Fibroblast of skin of right biceps (primary cell): Measurements from ENCODE around the gene KRTAP10-12.
"Not testable (repeated sequence)": the region's sequence is repeated elsewhere in the genome, so short reads cannot be mapped to it uniquely, and the experiment has no call there.

Source experiments
- DNase-seq: peaks from one replicate; pipeline ENCODE4 v3.0.0-alpha.2; 2013

The KRTAP10-12 gene

GRCh38 chr21:44697172-44697810, at the start of gene KRTAP10-12:
Gene KRTAP10-12, plus strand, starts transcription at chr21:44697172. Its CDS starts 30 bp downstream, at chr21:44697202.
- DNase-seq = not testable (repeated sequence)

- no peak for DNase-seq
Observed at GRCh38 chr21:44647222-44647552, 49.8 kb upstream of the KRTAP10-12 start.

GRCh38 chr21:44648557-44649311, 48.2 kb upstream of the KRTAP10-12 start:
- no peak for DNase-seq

- DNase-seq = no peak
Observed at GRCh38 chr21:44649521-44650100, 47.4 kb upstream of the KRTAP10-12 start.

GRCh38 chr21:44650265-44650972, 46.6 kb upstream of the KRTAP10-12 start:
- no peak for DNase-seq

- no peak for DNase-seq
Observed at GRCh38 chr21:44650973-44651675, 45.8 kb upstream of the KRTAP10-12 start.

- DNase-seq = no peak
Observed at GRCh38 chr21:44653123-44653522, 43.8 kb upstream of the KRTAP10-12 start.

- DNase-seq = no peak
Observed at GRCh38 chr21:44653656-44654575, 43.1 kb upstream of the KRTAP10-12 start.

- DNase-seq = no peak
Observed at GRCh38 chr21:44654576-44655175, 42.3 kb upstream of the KRTAP10-12 start, which contains the start of gene KRTAP12-4. Gene KRTAP12-4, minus strand, starts transcription at chr21:44654659. Its CDS starts 45 bp downstream, at chr21:44654614.

GRCh38 chr21:44656868-44657267, 40.1 kb upstream of the KRTAP10-12 start:
- no peak for DNase-seq

- DNase-seq = no peak
Observed at GRCh38 chr21:44657635-44658540, 39.1 kb upstream of the KRTAP10-12 start, which contains the start of gene KRTAP12-3. Gene KRTAP12-3, plus strand, starts transcription at chr21:44657932. Its CDS starts 48 bp downstream, at chr21:44657980.

- DNase-seq = no peak
Observed at GRCh38 chr21:44658541-44658910, 38.4 kb upstream of the KRTAP10-12 start.

- no peak for DNase-seq
Observed at GRCh38 chr21:44658913-44659595, 37.9 kb upstream of the KRTAP10-12 start.

- DNase-seq = not testable (repeated sequence)
Observed at GRCh38 chr21:44661567-44661966, 35.4 kb upstream of the KRTAP10-12 start.

- no peak for DNase-seq
Observed at GRCh38 chr21:44664691-44665090, 32.3 kb upstream of the KRTAP10-12 start.

GRCh38 chr21:44666401-44667320, 30.3 kb upstream of the KRTAP10-12 start, which contains the start of gene KRTAP12-2:
Gene KRTAP12-2, minus strand, starts transcription at chr21:44666927. Its CDS starts 41 bp downstream, at chr21:44666886.
- no peak for DNase-seq

GRCh38 chr21:44667612-44668011, 29.4 kb upstream of the KRTAP10-12 start:
- DNase-seq = no peak
